ENCODE measurements around the gene MAGEA10.
"Not testable (repeated sequence)": the region's sequence is repeated elsewhere in the genome, so short reads cannot be mapped to it uniquely, and the experiment has no call there.

The MAGEA10 gene

GRCh38 chrX:152138388-152138784 is at the start of gene MAGEA10:
MAGEA10 (minus strand) TSS chrX:152138577; CDS start chrX:152135620, 2,957 bp downstream.
- DNase-seq (ENCODE audit: low read depth) = no peak

- no peak for DNase-seq (ENCODE audit: low read depth)
Observed at GRCh38 chrX:152177497-152178269, 39.3 kb upstream of the MAGEA10 start.

DNA sequence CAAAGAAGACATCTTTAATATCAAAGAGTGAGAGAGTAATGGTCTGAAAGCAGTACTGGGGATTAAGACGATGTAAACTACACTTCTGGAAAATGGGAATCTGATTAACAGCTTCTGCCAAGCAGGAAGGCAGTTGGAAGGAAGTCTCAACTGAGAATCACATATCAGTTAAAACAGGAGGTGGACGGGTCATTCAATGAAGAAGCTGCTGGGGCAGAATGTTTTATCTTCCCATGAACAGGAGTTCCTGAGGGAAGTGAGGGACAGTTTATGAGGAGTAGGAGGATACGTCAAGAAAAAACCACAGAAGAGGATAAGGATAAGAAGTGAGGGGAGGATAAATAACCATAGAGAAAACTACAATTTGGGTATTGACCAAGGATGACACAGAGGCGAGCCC is 38.7 kb upstream of the MAGEA10 start:
- DNase-seq (ENCODE audit: low read depth) = peak; percentile 79

DNA sequence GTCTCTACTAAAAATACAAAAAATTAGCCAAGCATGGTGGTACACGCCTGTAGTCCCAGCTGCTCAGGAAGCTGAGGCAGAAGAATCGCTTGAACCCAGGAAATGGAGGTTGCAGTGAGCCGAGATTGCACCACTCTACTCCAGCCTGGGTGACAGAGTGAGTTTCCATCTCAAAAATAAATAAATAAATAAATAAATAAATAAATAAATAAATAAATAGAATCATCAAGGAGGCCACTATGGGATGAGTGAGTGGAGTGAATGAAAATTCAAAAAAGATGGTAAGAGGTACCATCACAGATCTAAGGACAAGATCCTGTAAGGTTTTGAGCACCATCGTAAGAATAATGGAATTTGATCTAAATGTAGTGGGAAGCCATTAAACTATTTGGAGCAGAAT is 37.5 kb upstream of the MAGEA10 start:
- not testable (repeated sequence) for DNase-seq (ENCODE audit: low read depth)

- not testable (repeated sequence) for DNase-seq (ENCODE audit: low read depth)
Observed at GRCh38 chrX:152173923-152174322, 35.5 kb upstream of the MAGEA10 start.

- no peak for DNase-seq (ENCODE audit: low read depth)
Observed at GRCh38 chrX:152170621-152171020, 32.2 kb upstream of the MAGEA10 start.

DNA sequence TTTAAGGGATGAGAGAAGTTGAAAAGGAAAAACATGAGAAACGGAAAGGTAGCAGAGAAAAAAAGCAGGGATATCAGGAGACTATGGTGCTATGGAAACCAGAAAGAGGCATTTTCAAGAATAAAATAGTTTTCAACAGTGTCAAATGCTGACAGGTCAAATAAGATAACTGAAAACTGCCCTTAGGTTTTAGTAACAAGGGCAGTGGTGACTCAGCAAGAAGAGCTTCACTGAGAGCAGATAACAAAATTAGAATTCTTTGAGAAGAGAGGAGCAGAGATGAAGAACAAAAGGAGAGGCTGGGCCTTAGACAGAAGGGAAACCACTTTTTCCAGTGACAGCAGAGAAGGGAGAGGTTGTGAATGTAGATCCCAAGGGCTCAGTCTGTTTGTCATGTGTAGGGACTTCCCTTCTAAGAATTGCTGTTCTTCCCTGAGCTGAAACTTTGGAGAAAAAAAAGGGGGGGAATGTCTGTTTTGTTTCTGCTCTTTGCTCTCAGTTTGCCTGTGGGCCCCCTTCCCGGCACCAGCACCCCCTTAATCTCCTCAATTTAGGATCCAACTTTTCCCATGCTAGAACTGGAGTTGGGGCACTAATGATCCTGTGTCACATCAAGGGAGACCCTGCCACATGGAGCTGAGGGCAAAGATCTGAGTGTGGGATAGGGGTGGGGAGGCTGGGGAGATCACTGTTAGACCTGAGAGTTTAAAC is 26.8 kb upstream of the MAGEA10 start:
- DNase-seq (ENCODE audit: low read depth) = no peak

DNA sequence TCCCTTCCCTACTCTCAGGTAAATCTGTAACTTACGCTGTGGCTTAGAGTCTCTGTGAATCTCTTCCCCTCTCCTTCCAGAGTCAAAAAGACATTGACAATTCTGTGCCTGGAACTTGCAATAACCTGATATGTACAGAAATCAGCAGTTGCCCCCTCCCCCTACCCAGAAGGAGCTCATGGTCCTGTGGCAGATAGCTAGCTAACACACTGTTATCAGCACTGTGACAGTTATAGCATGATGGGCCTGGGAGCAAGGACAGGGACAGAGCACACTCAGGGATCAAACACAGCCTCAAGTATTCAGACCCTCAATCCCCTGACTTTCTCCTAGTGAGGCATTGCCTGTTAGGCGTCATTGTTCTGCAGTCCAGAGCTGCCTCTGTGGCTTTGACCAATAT is 18.7 kb upstream of the MAGEA10 start:
- no peak for DNase-seq (ENCODE audit: low read depth)

GRCh38 chrX:152155766-152156310 is 17.5 kb upstream of the MAGEA10 start:
- no peak for DNase-seq (ENCODE audit: low read depth)

GRCh38 chrX:152154050-152154449 is 15.7 kb upstream of the MAGEA10 start:
- DNase-seq (ENCODE audit: low read depth) = no peak

DNA sequence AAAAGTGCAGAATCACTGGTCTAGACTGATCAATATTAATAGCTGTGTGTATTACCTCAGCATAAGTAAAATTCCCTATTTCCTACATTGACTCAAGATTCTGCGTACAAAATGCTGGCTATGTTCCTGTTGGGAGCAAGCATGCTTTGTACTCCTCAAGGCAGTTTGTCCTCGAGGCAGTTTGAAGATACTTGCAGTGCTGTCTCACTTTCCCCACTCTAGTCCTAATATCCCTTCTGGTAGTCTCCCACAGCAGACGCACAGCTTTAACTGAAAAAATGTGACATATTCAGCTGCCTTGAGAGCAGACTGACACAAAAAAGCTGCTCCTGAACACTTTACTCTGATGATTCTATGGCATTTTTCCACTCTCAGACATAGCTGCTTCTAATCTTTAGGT is 12.9 kb upstream of the MAGEA10 start:
- no peak for DNase-seq (ENCODE audit: low read depth)

GRCh38 chrX:152149648-152150047 is 11.3 kb upstream of the MAGEA10 start:
- DNase-seq (ENCODE audit: low read depth) = peak; percentile 45

DNA sequence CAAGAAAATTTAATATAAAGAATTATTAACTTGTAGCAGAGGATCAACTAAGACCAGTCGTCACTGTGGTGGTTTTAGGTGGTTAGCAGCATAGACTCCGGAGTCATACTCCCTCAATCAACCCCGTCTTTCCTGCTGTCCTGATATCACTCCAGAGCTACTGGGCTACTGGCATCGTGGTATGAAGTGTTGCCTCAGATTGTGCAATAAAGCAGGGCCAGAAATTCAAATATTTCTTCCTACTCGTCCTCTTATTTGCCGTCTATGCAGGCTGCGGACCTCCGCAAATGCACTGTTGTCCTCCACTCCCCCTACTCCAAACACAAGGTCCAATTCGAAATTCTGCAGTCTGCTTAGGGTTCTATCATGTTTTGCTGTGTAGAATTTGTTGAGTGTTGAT is 1.2 kb upstream of the MAGEA10 start:
- DNase-seq (ENCODE audit: low read depth) = no peak

DNA sequence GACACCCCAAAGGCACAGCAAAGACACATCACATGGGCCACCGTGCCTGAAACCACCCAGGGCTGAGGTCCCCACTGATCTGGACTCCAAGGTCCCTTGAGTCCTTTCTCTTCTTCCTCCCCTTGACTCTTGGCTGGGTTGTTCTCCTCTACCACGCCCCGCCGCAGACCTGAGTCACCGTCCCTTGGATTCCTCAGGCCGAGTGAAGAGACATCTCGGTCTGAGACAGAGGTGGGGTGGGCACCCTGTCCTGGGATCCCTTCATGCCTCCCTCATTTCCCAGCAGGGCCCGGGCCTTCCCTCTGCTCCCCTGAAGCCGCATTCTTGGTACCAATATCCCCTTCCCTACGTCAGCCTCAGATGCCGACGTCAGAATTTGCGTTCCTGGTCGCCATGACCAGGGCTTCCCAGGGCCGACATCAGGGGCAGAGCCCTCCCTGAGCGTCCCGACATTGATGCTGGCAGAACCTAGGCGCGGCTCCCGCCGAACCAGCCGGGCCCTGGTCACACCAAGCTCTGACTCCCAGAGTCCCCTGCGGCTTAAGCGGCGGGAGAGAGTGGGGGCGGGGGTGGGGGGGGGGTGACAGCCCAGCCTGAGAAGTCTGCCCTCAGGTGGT is 498 bp downstream of the MAGEA10 start:
- DNase-seq (ENCODE audit: low read depth) = no peak

DNA sequence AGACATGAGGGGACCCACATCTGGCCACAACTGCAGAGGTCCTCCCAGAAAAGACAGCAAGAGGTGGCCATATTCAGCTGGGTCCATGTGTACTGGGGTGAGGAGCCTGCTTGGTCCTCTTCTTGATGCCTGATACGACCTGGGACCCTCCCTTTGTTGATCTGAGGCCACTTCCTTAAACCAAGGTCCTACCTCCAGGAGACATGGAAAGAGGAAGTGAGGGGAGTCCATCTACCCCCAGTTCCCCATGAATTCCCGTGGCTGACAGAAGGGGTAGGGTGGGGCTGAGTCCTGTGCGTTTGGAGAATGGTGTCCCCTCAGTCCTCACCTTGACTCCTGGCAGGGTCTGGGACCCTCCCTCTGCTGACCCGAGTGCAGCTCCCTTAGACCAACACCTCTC is 2.1 kb downstream of the MAGEA10 start:
- DNase-seq (ENCODE audit: low read depth) = no peak

DNA sequence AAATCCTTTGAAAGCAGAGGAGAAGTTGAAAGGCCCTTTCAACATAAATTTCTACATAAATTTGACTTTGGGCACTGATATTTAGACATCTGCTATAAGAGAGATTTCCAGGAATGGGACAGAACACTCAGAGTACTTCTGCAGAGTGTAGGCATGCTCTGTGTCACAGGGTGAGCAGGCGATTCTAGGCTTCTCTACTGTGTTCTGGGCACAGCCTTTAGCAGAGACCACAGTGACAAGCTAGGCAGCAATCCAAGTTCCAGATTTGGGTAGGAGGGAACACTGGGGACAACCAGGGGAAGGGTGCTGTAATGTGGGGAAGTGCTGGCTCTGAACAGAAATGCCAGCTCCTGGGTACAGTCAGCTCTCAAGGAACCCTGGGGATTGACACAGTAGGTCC is 6.9 kb downstream of the MAGEA10 start:
- no peak for DNase-seq (ENCODE audit: low read depth)

DNA sequence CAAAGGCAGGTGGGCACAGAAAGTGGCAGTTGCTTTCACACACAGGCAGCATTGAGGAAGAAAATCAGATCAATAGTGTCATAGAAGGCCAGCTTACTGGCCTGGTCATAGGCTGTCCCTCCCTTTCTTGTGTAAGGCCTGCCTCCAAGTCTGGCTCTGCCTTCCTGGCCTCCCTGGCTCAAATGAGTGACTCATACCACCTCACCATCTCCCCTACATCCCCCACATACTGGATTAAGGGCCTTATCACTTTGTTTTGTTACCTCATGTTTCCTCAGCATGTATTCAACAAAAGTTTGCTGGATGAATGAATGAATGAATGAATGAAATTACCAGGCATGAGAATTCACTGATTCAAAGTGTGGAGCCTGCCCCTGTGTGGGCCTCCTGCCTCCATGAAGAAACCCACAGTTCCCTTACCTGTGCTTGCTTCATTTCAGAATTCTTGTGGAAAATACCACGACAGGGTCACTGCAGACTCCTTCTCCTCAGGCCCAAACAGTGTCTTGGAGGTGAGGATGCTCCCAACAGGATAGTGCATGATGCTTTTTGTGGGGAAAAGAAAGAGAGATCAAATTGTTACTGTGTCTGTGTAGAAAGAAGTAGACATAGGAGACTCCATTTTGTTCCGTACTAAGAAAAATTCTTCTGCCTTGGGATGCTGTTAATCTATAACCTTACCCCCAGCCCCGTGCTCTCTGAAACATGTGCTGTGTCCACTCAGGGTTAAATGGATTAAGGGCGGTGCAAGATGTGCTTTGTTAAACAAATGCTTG is 9.1 kb downstream of the MAGEA10 start:
- not testable (repeated sequence) for DNase-seq (ENCODE audit: low read depth)

DNA sequence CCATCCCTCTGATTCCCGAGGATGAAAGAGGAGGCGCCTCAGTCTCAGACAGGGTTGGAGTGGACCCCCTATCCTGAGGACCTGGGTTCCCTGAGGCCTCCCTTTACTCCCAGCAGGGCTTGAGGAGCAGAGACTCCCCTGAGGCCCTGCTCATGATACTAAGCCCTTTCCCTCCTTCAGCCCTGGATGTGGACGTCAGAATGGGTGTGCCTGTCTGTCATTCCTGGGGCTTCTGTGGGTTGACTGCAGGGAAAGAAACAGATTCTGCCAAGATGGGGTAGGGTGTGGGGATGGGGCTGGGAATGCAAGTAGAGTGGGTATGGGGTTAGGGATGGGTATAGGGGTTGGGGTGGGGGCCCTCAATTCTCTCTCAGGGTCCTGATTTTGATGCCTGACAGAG is 21.1 kb downstream of the MAGEA10 start:
- no peak for DNase-seq (ENCODE audit: low read depth)

DNA sequence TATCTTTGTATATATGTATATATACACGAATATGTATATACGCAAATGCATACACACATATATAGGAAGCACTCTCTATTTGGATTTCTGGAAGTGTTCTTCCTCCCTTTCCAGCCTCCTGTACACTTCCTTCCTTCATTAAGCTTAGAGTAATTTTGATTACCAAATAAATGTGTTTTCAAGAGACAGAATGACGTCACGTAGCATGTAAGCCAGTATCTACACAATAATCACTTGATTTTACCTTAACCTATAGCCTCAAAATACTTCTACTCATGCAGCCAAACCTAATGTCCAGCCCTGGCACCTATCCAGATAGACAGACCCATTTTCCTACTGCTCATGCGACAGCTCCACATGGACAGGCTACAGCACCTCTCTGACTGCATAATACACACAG is 29.9 kb downstream of the MAGEA10 start:
- DNase-seq (ENCODE audit: low read depth) = no peak

- DNase-seq (ENCODE audit: low read depth) = no peak
Observed at GRCh38 chrX:152103866-152104265, 34.5 kb downstream of the MAGEA10 start.

- no peak for DNase-seq (ENCODE audit: low read depth)
Observed at GRCh38 chrX:152086141-152086540, 52.2 kb downstream of the MAGEA10 start.

Data from CMK (cell line).